ENCODE measurements around the gene NIPBL. TPM values are rescaled to one million over a fixed set of nuclear protein-coding genes. Genes with fewer than 3 reads are reported as not detected.

The NIPBL gene
- 35.0 and 52.6 TPM in 2 replicates for total RNA-seq
- 18.5 and 19.1 TPM in 2 replicates for polyA plus RNA-seq

DNA sequence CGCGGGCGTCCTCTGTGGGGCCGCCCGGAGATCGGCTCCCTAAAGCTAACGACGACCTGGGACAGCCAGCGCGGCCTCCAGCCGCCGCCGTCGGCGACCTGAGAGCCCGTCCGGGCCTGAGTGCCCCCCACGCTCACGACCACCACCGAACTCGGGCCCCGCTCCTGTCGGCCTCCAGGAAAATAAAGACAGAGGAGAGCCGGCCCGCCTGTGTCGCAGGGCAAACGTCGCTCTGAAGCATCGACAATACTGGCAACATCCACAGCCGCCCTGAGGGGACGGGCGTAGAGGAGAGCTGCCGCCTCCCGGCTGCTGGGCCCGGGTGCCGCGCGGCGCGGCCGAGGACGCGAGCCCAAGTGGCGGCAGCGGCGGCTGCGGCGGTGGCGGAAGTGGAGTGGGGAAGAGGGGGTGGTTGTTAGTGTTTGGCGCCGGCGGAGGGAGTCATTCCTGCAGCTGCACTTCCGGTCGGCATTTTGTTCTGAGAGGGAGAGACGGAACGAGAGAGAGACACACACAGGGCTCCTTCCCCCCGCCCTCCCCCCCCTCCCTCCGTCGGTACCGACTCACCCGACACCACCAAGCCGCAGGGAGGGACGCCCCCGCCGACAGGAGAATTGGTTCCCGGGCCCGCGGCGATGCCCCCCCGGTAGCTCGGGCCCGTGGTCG, at the start of gene NIPBL:
NIPBL (plus strand) TSS at position 471 of the 666 bp plus-strand sequence. CDS start 76,928 bp downstream, outside the sequence.
- Histone ChIP-seq H3K4me1 (ENCODE audit: insufficient read depth) (peaks cover 29% of the 10 kb centered on the region), H3K36me3 (replicated peaks; ENCODE audit: insufficient read depth, low read depth) (no peaks in the 10 kb centered on the region), H3K9me3 (ENCODE audit: low read depth) (no peaks in the 10 kb centered on the region), H3K27ac (peak within 1 kb of the TSS; percentile 99), H3K9me2 (replicated peaks; ENCODE audit: insufficient read depth) (no peaks in the 10 kb centered on the region), H3K79me2 (peaks cover 91% of the 10 kb centered on the region), H4K20me1 (ENCODE audit: insufficient read depth, poor library complexity, severe bottlenecking) (peaks cover 61% of the 10 kb centered on the region), H3K4me2 (peak within 1 kb of the TSS; percentile 93), H3K27me3 (no peaks in the 10 kb centered on the region), H3K4me3 (peak within 1 kb of the TSS; percentile 99), H2AFZ (peak within 1 kb of the TSS; percentile 97)
- under 1% methylated on average over 60 of the region's 73 CpGs for WGBS (ENCODE audit: low lambda C conversion rate, missing lambda C conversion rate)
- TF ChIP-seq EZH2 (IDR thresholded peaks at IDR 0.05; ENCODE audit: borderline replicate concordance), result no peak
- no peak for TF ChIP-seq EZH2phosphoT487 (IDR thresholded peaks at IDR 0.05; ENCODE audit: low read depth, severe bottlenecking, unreplicated experiment)
- TF ChIP-seq, protein P1, sequence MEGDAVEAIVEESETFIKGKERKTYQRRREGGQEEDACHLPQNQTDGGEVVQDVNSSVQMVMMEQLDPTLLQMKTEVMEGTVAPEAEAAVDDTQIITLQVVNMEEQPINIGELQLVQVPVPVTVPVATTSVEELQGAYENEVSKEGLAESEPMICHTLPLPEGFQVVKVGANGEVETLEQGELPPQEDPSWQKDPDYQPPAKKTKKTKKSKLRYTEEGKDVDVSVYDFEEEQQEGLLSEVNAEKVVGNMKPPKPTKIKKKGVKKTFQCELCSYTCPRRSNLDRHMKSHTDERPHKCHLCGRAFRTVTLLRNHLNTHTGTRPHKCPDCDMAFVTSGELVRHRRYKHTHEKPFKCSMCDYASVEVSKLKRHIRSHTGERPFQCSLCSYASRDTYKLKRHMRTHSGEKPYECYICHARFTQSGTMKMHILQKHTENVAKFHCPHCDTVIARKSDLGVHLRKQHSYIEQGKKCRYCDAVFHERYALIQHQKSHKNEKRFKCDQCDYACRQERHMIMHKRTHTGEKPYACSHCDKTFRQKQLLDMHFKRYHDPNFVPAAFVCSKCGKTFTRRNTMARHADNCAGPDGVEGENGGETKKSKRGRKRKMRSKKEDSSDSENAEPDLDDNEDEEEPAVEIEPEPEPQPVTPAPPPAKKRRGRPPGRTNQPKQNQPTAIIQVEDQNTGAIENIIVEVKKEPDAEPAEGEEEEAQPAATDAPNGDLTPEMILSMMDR (IDR thresholded peaks at IDR 0.05; ENCODE audit: poor library complexity), result no peak
- peak; percentile 96 for DNase-seq (ENCODE audit: low spot score)

GRCh38 chr5:36832274-36832673, 44.3 kb upstream of the NIPBL start:
- H3K27me3 ChIP-seq, result no peaks in the 10 kb centered on the region
- no peaks in the 10 kb centered on the region for H3K79me2 ChIP-seq
- H3K36me3 ChIP-seq (replicated peaks; ENCODE audit: insufficient read depth, low read depth), result no peaks in the 10 kb centered on the region
- DNase-seq (ENCODE audit: low spot score), result no peak
- H3K4me3 ChIP-seq, result no peak overlapping the region
- H3K4me2 ChIP-seq, result no peak overlapping the region
- no peaks in the 10 kb centered on the region for H3K9me3 ChIP-seq (ENCODE audit: low read depth)
- no peaks in the 10 kb centered on the region for H4K20me1 ChIP-seq (ENCODE audit: insufficient read depth, poor library complexity, severe bottlenecking)
- H3K4me1 ChIP-seq (ENCODE audit: insufficient read depth), result no peaks in the 10 kb centered on the region
- TF ChIP-seq EZH2phosphoT487 (IDR thresholded peaks at IDR 0.05; ENCODE audit: low read depth, severe bottlenecking, unreplicated experiment) (no peak), EZH2 (IDR thresholded peaks at IDR 0.05; ENCODE audit: borderline replicate concordance) (no peak)
- TF ChIP-seq, protein P1 (IDR thresholded peaks at IDR 0.05; ENCODE audit: poor library complexity), result no peak
- H2AFZ ChIP-seq, result no peak overlapping the region
- H3K27ac ChIP-seq, result no peak overlapping the region
- H3K9me2 ChIP-seq (replicated peaks; ENCODE audit: insufficient read depth), result no peaks in the 10 kb centered on the region
- WGBS (ENCODE audit: low lambda C conversion rate, missing lambda C conversion rate), result 85% methylated on average over 2 of the region's 2 CpGs

DNA sequence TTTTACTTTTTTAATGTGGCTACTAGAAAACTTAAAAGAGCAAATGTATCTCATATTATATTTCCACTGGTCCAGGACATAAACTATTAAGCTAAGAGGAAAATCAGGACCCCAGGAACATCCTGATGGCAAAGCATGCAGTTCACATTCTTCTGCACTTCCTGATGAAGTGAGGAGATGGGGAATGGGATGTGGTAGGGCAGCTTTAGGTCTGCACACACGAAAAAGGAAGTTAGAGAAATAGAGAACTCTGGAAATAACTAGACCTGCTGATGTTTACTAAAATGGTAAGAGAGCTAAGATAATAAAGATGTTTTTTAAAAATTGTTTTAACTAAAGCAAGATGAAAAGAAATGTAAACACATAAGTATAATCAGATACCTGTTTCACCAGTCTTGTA, 39.7 kb upstream of the NIPBL start:
- peaks cover 5% of the 10 kb centered on the region for H3K4me1 ChIP-seq (ENCODE audit: insufficient read depth)
- TF ChIP-seq, protein P1 (IDR thresholded peaks at IDR 0.05; ENCODE audit: poor library complexity), result no peak
- TF ChIP-seq EZH2 (IDR thresholded peaks at IDR 0.05; ENCODE audit: borderline replicate concordance) (no peak), EZH2phosphoT487 (IDR thresholded peaks at IDR 0.05; ENCODE audit: low read depth, severe bottlenecking, unreplicated experiment) (no peak)
- no peaks in the 10 kb centered on the region for H4K20me1 ChIP-seq (ENCODE audit: insufficient read depth, poor library complexity, severe bottlenecking)
- DNase-seq (ENCODE audit: low spot score), result no peak
- H3K9me3 ChIP-seq (ENCODE audit: low read depth), result no peaks in the 10 kb centered on the region
- WGBS (ENCODE audit: low lambda C conversion rate, missing lambda C conversion rate), result 72% methylated on average over 1 of the region's 1 CpG
- H3K27ac ChIP-seq, result no peak overlapping the region
- no peak overlapping the region for H3K4me2 ChIP-seq
- H3K4me3 ChIP-seq, result no peak overlapping the region
- H3K27me3 ChIP-seq, result no peaks in the 10 kb centered on the region
- no peak overlapping the region for H2AFZ ChIP-seq
- H3K79me2 ChIP-seq, result no peaks in the 10 kb centered on the region
- no peaks in the 10 kb centered on the region for H3K36me3 ChIP-seq (replicated peaks; ENCODE audit: insufficient read depth, low read depth)
- H3K9me2 ChIP-seq (replicated peaks; ENCODE audit: insufficient read depth), result no peaks in the 10 kb centered on the region

All from hepatocyte (in vitro differentiated cells).